ENCODE results near the gene NKX2-4. TPM values are rescaled to one million over a fixed set of nuclear protein-coding genes. Genes with fewer than 3 reads are reported as not detected.

NKX2-4 gene
- total RNA-seq, 1 experiment from 2014 or later, result 0.15 TPM

DNA sequence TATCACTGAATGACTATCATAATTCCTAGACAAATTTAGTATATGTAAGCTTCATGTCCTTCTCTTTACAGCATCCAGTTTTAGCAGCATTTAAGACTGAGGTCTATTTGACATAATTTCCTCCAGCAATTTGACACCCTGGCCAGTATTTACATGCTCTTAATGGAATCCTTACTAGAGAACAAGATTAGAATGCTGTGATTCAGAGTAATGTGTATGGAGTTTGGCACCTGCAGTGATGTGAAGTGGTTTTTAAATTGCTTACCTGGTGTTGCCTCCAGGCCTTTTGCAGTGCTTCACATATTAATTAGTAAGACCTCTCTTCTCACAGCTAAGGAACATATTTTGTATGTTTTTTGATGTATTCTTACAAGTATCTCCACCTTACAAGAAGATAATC, 9.8 kb downstream of the NKX2-4 start:
- H3K23ac ChIP-seq (ENCODE audit: insufficient read length, low read depth, low read length), result no peak overlapping the region
- no peak overlapping the region for H4K8ac ChIP-seq (replicated peaks; ENCODE audit: insufficient read length, low read depth, low read length)
- H3K27me3 Mint-ChIP-seq (ENCODE audit: low read depth), result peaks cover 23% of the 10 kb centered on the region
- no peak overlapping the region for H4K91ac ChIP-seq (ENCODE audit: insufficient read length, low read depth, low read length)
- H3K14ac ChIP-seq (ENCODE audit: insufficient read depth, low read length), result no peak overlapping the region
- H3K9me3 Mint-ChIP-seq, result no peaks in the 10 kb centered on the region; a peak in 1 of 5 replicates
- H2AFZ ChIP-seq (ENCODE audit: low read length), result no peak overlapping the region
- H3T11ph ChIP-seq (ENCODE audit: low read length), result no peak overlapping the region
- no peak overlapping the region for H2BK20ac ChIP-seq (ENCODE audit: low read depth, low read length, poor library complexity, severe bottlenecking)
- H2AK5ac ChIP-seq (ENCODE audit: insufficient read length, low read length), result no peak overlapping the region
- H2BK5ac ChIP-seq (ENCODE audit: insufficient read length, low read length), result no peak overlapping the region
- H3K23me2 ChIP-seq (ENCODE audit: insufficient read length, low read depth, low read length, poor library complexity, severe bottlenecking), result no peaks in the 10 kb centered on the region
- H3K9me3 ChIP-seq (ENCODE audit: control insufficient read depth, low read depth, low read length), result no peaks in the 10 kb centered on the region
- H3K4ac ChIP-seq (ENCODE audit: low read depth, low read length), result no peak overlapping the region
- H3K56ac ChIP-seq (ENCODE audit: insufficient read length, low read depth, low read length), result no peak overlapping the region
- peaks cover 8% of the 10 kb centered on the region for H3K27me3 ChIP-seq (ENCODE audit: insufficient read depth, low read length)
- no peak overlapping the region for H3K4me2 ChIP-seq (ENCODE audit: insufficient read depth, insufficient read length, low read length)
- H3K4me1 Mint-ChIP-seq, result peaks cover 9 to 18% of the 10 kb centered on the region in 2 experiments
- no peaks in the 10 kb centered on the region for H4K20me1 ChIP-seq (ENCODE audit: control insufficient read depth, insufficient read depth, insufficient read length)
- H2BK12ac ChIP-seq (ENCODE audit: insufficient read length, low read depth, low read length), result no peak overlapping the region
- no peak for TF ChIP-seq CTCF (conservative IDR thresholded peaks at IDR 0.05)
- no peak overlapping the region for H3K4me3 Mint-ChIP-seq
- H3K4me1 ChIP-seq (ENCODE audit: insufficient read depth, low read length), result peaks cover 2% of the 10 kb centered on the region; the same call in 1 of the 2 replicates
- H3K79me2 ChIP-seq (ENCODE audit: insufficient read depth, low read length), result no peaks in the 10 kb centered on the region; the same call in 1 of the 2 replicates
- no peak overlapping the region for H4K5ac ChIP-seq (ENCODE audit: insufficient read length, low read depth, low read length)
- H2BK15ac ChIP-seq (ENCODE audit: low read depth, low read length), result no peak overlapping the region
- H3K18ac ChIP-seq (ENCODE audit: insufficient read length, low read depth, low read length), result no peak overlapping the region
- no peak overlapping the region for H3K27ac Mint-ChIP-seq
- H3K36me3 Mint-ChIP-seq (ENCODE audit: insufficient read depth in 1 of 3, low read depth in 3 of 3), result peaks cover 0 to 45% (median 23%) of the 10 kb centered on the region in 3 experiments; a peak in 5 of 7 replicates
- H3K27ac ChIP-seq (ENCODE audit: insufficient read length, low read depth, low read length), result no peak overlapping the region
- no peak overlapping the region for H2BK120ac ChIP-seq (ENCODE audit: low read depth, low read length, poor library complexity, severe bottlenecking)
- H3K79me1 ChIP-seq (ENCODE audit: insufficient read depth, low read depth, low read length, poor library complexity, severe bottlenecking), result peaks cover 2% of the 10 kb centered on the region
- no peak overlapping the region for H3K9ac ChIP-seq (ENCODE audit: extremely low read depth, insufficient read length, low read length)
- no peak for DNase-seq

All from H9 (cell line).